ENCODE results near the gene SEC11C.
"Not testable (repeated sequence)": the region's sequence is repeated elsewhere in the genome, so short reads cannot be mapped to it uniquely, and the experiment has no call there.

SEC11C gene

DNA sequence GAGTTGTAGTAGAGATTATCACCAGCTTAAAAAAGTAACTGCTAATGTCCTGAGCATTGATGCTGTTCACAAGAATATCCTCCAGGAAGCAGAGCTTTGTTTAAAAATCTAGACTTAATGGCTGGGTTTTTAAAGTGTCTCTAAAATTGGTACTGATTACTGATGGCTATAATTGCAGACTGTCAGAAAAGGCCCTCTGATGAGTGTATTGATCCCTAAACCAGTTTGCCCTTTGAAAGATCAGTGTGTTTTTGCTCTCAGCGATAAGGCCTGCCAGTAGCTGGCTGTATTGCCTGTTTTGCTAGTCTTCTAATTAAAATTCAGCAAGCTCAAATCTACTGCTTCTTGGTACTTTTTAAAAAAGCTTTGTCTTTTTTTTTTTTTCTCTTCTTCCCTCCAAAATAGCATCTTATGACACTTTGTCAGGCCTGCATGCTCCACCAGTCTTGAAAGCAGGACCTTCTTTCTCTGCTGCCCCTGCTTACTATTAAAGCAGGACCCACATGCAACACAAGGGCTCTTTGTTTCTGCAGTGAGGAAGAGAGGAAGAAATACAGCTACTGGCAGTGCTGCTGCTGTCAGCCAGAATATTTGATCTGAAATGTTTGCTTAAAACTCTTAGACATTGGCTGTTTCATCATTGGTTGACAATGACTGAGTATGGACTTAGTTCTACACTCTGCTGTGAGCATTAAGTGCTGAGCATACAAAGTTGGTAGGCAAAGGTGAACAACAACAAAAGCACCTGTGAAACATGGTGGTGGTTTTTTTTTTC is 1.8 kb downstream of the SEC11C start:
- Histone ChIP-seq H3K36me3 (no peaks in the 10 kb centered on the region), H3K4me3 (ENCODE audit: low read depth in 1 of 2, low read length in 1 of 2) (no peak overlapping the region), H3K27me3 (peaks cover 28% of the 10 kb centered on the region), H3K9me3 (no peaks in the 10 kb centered on the region), H3K4me1 (ENCODE audit: control insufficient read depth in 1 of 2, insufficient read depth in 1 of 2, low read depth in 1 of 2, low read length in 1 of 2) (peaks cover 10 to 11% of the 10 kb centered on the region in 2 experiments), H3K27ac (no peak overlapping the region)
- TF ChIP-seq, protein P1, sequence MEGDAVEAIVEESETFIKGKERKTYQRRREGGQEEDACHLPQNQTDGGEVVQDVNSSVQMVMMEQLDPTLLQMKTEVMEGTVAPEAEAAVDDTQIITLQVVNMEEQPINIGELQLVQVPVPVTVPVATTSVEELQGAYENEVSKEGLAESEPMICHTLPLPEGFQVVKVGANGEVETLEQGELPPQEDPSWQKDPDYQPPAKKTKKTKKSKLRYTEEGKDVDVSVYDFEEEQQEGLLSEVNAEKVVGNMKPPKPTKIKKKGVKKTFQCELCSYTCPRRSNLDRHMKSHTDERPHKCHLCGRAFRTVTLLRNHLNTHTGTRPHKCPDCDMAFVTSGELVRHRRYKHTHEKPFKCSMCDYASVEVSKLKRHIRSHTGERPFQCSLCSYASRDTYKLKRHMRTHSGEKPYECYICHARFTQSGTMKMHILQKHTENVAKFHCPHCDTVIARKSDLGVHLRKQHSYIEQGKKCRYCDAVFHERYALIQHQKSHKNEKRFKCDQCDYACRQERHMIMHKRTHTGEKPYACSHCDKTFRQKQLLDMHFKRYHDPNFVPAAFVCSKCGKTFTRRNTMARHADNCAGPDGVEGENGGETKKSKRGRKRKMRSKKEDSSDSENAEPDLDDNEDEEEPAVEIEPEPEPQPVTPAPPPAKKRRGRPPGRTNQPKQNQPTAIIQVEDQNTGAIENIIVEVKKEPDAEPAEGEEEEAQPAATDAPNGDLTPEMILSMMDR (IDR thresholded peaks at IDR 0.05): no peak

DNA sequence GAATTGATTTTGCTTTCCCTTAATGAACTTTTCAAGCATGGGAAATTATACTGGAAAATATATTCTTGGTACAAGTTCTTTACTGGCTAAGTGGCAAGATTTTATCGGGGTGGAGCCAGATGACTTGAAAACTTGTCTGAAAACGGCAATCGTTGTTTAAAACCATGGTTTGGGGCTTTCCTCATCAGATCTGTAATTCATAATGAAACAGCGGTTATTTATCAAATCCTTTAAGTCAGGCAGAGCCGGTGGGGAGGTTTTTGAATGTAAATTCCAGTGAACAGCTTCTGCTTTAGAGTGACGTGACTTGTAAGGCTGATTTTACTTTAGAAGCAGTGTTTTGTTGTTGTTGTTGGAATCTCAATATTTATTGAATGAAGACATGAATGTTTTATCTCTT is 2.6 kb downstream of the SEC11C start:
- Histone ChIP-seq H3K4me3 (ENCODE audit: low read depth in 1 of 2, low read length in 1 of 2) (no peak overlapping the region), H3K27me3 (peaks cover 20% of the 10 kb centered on the region), H3K27ac (no peak overlapping the region), H3K4me1 (ENCODE audit: control insufficient read depth in 1 of 2, insufficient read depth in 1 of 2, low read depth in 1 of 2, low read length in 1 of 2) (peaks cover 10 to 11% of the 10 kb centered on the region in 2 experiments), H3K36me3 (no peaks in the 10 kb centered on the region), H3K9me3 (no peaks in the 10 kb centered on the region)
- TF ChIP-seq, protein P1 (IDR thresholded peaks at IDR 0.05): no peak

DNA sequence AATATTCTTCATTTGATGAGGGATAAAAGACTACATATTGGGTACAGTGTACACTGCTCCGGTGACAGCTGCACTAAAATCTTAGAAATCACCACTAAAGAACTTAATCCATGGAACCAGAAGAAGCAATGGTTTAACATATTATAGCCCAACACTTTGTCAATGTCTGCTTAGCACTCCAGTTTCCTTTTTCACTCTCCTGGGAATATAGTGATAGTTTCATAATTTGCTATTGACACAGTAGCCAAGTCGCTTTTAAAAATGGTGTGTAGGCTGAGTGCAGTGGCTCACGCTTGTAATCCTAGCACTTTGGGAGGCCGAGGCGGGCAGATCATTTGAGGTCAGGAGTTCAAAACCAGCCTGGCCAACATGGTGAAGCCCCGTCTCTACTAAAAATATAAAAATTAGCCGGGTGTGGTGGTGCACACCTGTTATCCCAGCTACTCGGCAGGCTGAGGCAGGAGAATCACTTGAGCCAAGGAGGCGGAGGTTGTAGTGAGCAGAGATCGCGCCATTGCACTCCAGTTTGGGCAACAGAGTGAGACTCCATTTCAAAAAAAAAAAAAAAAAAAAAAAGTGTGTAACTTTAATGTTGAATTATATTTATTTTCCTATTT is 3.2 kb downstream of the SEC11C start:
- H3K9me3 ChIP-seq; H3K36me3 ChIP-seq; H3K27ac ChIP-seq; H3K4me3 ChIP-seq (ENCODE audit: low read depth in 1 of 2, low read length in 1 of 2): not testable (repeated sequence)
- H3K27me3 ChIP-seq: peaks cover 14% of the 10 kb centered on the region
- peaks cover 10 to 11% of the 10 kb centered on the region in 2 experiments for H3K4me1 ChIP-seq (ENCODE audit: control insufficient read depth in 1 of 2, insufficient read depth in 1 of 2, low read depth in 1 of 2, low read length in 1 of 2)

DNA sequence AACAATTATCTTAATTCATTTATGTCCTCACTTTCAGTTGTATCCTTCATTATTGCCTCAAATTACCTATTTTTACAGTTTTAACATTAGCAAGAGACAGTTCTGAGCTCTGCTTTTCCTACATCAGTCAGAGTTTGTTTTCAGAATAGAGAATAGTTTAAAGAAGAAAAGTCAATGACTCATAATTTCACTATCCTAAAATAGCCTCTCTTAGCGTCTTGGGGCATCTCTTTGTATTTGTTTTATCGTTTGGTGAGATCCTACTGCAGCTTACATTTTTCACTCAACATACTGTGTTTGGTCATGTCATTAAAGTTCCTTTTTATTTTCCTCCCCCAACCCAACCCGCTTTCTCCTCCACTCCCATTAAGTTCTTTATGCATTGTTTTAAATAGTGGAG is 3.8 kb downstream of the SEC11C start:
- Histone ChIP-seq H3K27ac (no peak overlapping the region), H3K27me3 (peaks cover 9% of the 10 kb centered on the region), H3K4me1 (ENCODE audit: control insufficient read depth in 1 of 2, insufficient read depth in 1 of 2, low read depth in 1 of 2, low read length in 1 of 2) (peaks cover 10 to 11% of the 10 kb centered on the region in 2 experiments), H3K4me3 (ENCODE audit: low read depth in 1 of 2, low read length in 1 of 2) (no peak overlapping the region), H3K9me3 (no peaks in the 10 kb centered on the region), H3K36me3 (no peaks in the 10 kb centered on the region)
- TF ChIP-seq, protein P1 (IDR thresholded peaks at IDR 0.05): no peak

DNA sequence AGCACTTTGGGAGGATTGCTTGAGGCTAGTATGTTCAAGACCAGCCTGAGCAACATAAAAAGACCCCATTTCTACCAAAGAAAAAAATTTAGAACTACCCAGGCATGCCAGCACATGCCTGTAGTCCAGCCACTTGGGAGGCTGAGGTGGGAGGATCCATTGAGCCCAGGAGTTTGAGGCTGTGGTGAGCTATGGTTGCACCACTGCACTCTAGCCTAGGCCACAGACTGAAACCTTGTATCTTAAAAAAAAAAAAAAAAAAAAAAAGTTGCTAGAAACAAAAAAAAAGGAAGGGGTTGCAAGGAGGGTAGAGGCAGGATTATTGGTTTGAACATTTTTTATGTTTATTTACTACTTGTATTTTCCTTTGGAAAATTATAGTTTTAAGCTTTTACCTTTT is 4.8 kb downstream of the SEC11C start:
- no peaks in the 10 kb centered on the region for H3K36me3 ChIP-seq
- H3K4me3 ChIP-seq (ENCODE audit: low read depth in 1 of 2, low read length in 1 of 2): no peak overlapping the region
- H3K27ac ChIP-seq: no peak overlapping the region
- H3K27me3 ChIP-seq: peaks cover 9% of the 10 kb centered on the region
- H3K4me1 ChIP-seq (ENCODE audit: control insufficient read depth in 1 of 2, insufficient read depth in 1 of 2, low read depth in 1 of 2, low read length in 1 of 2): peaks cover 8 to 10% of the 10 kb centered on the region in 2 experiments
- no peaks in the 10 kb centered on the region for H3K9me3 ChIP-seq
- TF ChIP-seq, protein P1 (IDR thresholded peaks at IDR 0.05): no peak

DNA sequence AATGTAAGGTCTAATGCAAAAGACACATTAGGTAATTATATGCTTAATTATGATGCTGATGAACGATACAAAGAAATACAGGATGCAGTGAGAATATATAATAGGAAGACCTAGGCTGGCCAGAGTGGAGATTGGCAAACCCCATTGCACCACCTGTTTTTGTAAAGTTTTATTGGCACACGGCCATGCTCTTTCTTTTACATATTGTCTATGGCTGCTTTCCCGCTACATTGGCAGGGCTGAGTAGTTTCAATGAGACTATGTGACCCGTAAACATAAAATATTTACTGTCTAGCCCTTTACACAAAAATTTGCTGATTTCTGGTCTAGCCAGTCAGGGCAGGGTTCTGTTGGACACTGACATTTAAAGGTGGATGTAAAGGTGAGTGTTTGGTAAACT is 5.4 kb downstream of the SEC11C start:
- H3K9me3 ChIP-seq: no peaks in the 10 kb centered on the region
- TF ChIP-seq, protein P1 (IDR thresholded peaks at IDR 0.05): no peak
- no peak overlapping the region for H3K27ac ChIP-seq
- H3K4me3 ChIP-seq (ENCODE audit: low read depth in 1 of 2, low read length in 1 of 2): no peak overlapping the region
- peaks cover under 1% of the 10 kb centered on the region for H3K36me3 ChIP-seq
- H3K4me1 ChIP-seq (ENCODE audit: control insufficient read depth in 1 of 2, insufficient read depth in 1 of 2, low read depth in 1 of 2, low read length in 1 of 2): peaks cover 6% of the 10 kb centered on the region in 2 experiments
- H3K27me3 ChIP-seq: peaks cover 6% of the 10 kb centered on the region

Measured in neutrophil (primary cell).